HG02840 (cell line): Measurements from ENCODE around the gene DPF1.
"Not testable (repeated sequence)": the region's sequence is repeated elsewhere in the genome, so short reads cannot be mapped to it uniquely, and the experiment has no call there.

Experiments
- ATAC-seq: cut with Tn5 transposase; IDR thresholded peaks from one replicate; pipeline ENCODE4 v1.9.1; 2021; ENCODE audit warnings: mild to moderate bottlenecking, moderate library complexity, moderate number of reproducible peaks; ENCODE audit not compliant: unreplicated experiment, low FRiP score

DPF1 gene

GRCh38 chr19:38250821-38251563 lies 27.0 kb upstream of the DPF1 start:
- ATAC-seq, result no peak

GRCh38 chr19:38250428-38250820 lies 26.4 kb upstream of the DPF1 start:
- no peak for ATAC-seq

GRCh38 chr19:38248421-38248820 lies 24.4 kb upstream of the DPF1 start:
- no peak for ATAC-seq

DNA sequence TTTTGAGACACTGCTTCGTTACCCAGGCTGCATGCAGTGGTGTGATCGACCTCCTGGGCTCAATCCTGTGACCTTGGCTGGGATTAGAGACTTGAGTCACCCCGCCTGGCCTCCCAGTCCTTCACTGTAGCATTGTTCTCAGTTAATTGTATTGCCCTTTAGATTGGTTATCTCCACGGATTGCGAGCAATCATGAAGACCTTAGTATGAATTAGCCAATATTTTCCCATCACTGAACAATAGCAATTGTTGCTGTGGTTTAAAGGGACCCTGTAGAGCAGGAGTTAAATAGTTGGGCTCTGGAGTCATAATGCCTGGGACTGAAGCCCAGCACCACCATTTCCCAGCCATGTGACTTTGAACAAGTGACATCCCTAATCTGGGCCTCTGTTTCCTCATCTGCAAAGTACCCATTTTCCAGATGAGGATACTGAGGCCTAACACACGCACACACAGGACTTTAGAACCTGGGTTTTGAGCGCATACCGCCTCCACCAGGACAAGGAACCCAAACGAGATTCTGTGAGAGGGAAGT lies 23.8 kb upstream of the DPF1 start:
- no peak for ATAC-seq

- ATAC-seq, result no peak
Measured at GRCh38 chr19:38247126-38247525, 23.1 kb upstream of the DPF1 start.

- no peak for ATAC-seq
Measured at GRCh38 chr19:38245826-38246498, 21.9 kb upstream of the DPF1 start.

DNA sequence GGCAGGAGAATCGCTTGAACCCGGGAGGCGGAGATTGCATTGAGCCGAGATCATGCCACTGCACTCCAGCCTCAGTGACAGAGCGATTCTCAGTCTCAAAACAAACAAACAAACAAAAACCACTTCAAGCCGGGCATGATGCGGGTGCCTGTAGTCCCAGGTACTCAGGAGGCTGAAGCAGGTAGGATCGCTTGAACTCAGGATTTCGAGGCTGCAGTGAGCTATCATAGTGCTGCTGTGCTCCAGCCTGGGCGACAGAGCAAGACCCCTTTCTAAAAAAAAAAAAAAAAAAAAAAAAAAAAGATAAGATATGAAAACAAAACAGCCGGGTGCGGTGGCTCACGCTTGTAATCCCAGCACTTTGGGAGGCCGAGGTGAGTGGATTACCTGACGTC lies 19.3 kb upstream of the DPF1 start:
- ATAC-seq, result no peak

DNA sequence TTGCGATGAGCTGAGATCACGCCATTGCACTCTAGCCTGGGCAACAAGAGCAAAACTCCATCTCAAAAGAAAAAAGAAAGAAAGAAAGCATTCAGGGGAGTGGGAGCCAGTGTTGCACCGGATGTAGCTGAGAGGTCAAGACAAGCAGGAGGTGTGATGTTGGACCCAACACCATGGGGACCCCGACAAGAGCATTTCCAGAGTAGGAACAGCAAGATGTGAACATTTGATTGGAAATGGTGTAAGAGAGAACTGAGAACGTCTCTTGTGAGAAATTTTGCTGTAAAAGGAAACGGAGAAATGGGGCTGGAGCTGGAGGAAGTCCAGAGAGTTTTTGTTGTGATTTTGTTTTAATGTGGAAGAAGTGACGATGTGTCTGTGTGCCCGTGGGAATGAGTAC lies 15.8 kb upstream of the DPF1 start:
- no peak for ATAC-seq

DNA sequence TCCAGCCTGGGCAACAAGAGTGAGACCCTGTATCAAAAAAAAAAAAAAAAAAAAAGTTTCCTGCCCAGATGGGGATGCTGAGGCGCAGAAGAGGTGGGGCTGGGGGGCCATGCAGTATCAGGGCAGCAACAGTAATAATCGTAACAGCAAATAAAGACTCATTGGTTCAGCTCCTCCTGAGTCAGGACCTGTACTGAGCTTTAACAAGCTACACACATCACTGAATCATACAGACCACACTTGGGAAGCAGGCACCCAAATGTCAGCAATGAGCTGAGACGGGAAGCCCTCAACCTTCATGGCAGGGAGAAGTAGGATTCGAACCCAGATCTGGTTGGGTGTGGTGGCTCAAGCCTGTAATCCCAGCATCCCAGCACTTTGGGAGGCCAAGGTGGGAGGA lies 10.6 kb upstream of the DPF1 start:
- no peak for ATAC-seq

DNA sequence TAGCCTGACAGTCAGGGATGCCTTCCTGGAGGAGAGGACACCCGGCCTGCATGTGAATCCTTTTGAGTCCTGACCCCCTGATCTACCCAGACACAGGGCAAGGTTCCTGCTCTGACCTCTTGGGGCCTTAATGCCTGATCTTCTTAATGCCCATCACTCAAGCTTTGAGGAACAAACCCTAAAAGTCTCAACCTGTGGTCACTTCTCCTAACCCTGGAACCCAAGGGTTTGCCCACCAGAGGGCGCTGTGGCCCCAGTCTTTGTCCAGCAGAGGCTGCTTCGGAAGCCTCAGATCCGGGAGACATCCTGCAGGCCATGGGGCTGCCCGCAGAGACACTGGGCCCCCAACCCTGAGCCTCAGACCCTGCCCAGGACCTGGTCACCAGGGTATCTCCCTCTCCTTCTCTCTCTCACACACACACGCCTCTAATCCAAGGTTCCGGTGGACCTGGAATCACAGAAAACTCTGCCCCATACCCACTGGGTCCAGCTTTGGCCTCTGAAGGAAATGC lies 9.8 kb upstream of the DPF1 start:
- no peak for ATAC-seq

DNA sequence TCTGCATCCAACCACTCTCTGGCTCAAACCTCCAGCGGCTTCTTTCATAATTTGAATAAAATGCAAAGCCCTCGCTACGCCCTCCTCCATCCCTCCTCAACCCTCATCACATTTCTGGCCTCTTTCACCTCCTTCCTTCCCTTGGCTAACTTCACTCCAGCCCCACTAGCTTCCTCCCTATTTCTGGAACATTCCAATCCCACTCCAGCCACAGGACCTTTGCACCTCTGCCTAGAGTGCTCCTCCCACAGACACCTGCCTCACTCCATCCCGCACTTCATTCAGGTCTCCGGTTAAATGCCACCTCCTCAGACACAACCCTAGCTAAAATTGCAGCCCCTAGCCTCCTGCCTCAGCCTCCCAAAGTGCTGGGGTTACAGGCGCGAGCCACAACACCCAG lies 7.9 kb upstream of the DPF1 start:
- ATAC-seq, result no peak

GRCh38 chr19:38230506-38231133 lies 6.6 kb upstream of the DPF1 start:
- ATAC-seq, result not testable (repeated sequence)

GRCh38 chr19:38229585-38230073 lies 5.6 kb upstream of the DPF1 start:
- ATAC-seq, result no peak

DNA sequence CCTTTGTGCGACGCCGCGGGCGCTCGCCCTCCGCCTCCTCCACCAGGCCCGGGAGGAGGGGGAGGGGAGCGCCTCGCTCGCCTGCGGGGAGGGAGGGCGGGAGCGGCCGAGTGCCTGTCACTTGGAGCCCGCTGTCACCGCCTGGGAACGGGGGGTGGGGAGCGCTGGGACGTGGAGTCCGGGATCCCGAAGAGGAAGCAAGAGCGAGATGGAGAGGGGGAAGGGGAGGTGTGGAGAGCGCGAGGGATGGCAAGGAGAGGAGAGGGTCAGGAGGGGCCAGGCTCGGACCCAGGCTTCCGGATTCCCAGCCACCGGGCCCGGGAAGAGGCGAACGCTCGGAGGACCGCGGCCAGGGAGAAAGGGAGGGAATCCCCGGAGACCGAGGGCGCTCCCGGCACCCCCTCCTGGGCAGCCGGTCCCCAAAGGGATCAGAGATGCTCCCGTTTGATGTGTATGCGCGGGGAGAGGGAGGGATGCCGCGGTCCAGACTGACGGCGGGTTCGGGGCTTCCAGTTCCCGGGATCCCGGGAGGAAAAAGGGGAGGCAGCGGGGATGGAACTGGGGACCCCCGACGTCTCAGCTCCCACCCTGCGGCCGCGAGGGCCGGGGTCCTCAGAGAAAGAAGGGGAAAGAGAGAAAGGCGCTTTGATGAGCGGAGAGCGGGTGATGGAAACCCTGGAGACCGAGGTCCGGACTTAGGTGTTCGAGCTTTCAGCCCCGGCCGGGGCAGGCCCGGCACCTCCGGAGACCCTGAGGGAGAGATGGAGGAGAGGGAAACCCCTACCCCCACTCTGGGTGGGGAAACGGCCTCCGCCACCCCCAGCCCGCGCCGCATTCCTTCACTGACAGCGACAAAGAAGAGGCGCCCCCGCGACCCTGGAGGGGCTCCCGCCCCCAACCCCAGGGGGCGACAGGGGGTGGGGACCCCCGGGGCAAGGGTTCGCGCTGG lies 4.7 kb upstream of the DPF1 start:
- no peak for ATAC-seq

DNA sequence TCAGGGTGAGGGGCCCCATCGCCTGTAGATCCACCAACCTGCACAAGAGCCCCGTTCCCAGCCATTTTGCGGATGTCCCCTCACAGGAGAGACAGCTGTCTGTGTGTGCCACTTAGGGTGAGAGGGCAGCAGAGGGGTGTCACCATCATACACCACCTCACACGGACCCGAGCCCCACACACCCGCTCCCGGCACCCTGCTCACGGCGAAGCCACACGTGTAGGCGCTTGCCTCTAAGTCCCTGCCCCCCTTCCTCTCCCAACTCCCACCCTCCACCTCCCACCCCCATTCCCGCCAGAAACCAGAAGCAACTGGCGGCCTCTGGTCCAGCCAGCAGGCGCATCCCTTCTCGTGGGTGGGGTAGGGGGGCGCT lies 4.0 kb upstream of the DPF1 start:
- ATAC-seq, result no peak

DNA sequence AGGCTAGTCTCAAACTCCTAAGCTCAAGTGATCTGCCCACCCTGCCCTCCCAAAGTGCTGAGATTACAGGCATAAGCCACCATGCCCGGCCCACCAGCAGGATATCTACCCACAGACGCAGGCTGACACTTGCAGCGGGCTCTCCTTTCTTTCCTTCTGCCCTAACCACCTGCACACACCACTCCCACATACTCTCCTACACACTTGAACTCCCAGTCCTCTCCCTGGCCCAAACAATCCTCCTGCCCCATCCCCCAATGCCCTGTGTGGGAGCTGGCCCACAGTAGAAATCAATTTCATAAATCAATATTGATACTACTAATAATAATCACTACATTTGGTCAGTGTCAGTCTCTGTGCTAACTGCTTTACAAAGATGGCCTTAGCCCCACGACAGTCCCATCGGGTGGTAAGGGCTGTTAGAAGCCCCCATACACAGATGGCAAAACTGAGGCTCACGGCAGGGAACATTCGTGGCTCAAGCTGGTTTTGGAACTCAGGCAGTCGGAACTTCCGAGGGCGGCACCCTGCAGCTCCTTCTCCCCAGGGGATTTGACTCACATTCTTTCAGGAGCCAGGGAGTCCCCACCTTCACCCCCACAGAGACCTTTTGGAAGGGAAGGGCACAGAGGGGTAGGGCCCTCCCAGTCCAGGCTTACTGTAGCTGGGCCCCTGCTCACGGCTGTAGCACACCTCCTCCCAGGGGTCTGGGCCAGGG lies 3.4 kb upstream of the DPF1 start:
- no peak for ATAC-seq

DNA sequence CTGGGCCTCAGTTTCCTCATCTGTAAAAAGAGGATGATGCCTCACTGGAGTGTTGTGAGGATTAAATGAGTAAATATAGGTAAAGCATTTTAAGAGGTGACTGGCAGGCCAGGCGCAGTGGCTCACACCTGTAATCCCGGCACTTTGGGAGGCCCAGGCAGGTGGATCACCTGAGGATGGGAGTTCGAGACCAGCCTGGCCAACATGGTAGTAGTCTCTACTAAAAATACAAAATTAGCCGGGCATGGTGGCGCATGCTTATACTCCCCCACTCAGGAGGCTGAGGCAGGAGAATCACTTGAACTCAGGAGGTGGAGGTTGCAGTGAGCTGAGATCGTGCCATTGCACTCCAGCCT lies 819 bp upstream of the DPF1 start:
- not testable (repeated sequence) for ATAC-seq

GRCh38 chr19:38223617-38224013 lies 407 bp downstream of the DPF1 start:
- no peak for ATAC-seq

- ATAC-seq, result no peak
Measured at GRCh38 chr19:38223119-38223523, 901 bp downstream of the DPF1 start.
